T-helper 22 cell (primary cell): ENCODE results near the gene SLC22A3.
"Not testable (repeated sequence)": the region's sequence is repeated elsewhere in the genome, so short reads cannot be mapped to it uniquely, and the experiment has no call there.

Experiments
- DNase-seq: peaks from one replicate; pipeline ENCODE4 v3.0.0-alpha.2; 2020; ENCODE audit warnings: low read depth

SLC22A3 gene

GRCh38 chr6:160336200-160336599, 12.0 kb upstream of the SLC22A3 start:
- no peak for DNase-seq

GRCh38 chr6:160337301-160337700, 10.9 kb upstream of the SLC22A3 start:
- no peak for DNase-seq

- DNase-seq = no peak
These were observed 10.2 kb upstream of the SLC22A3 start for GRCh38 chr6:160337991-160338390.

- DNase-seq = no peak
These were observed 5.0 kb upstream of the SLC22A3 start for GRCh38 chr6:160343144-160343543.

- DNase-seq = no peak
These were observed 3.9 kb upstream of the SLC22A3 start for GRCh38 chr6:160344271-160344670.

- no peak for DNase-seq
These were observed 637 bp upstream of the SLC22A3 start for GRCh38 chr6:160347259-160348222.

- no peak for DNase-seq
These were observed 853 bp downstream of the SLC22A3 start for GRCh38 chr6:160349020-160349441.

GRCh38 chr6:160349814-160350350, 1.7 kb downstream of the SLC22A3 start:
- DNase-seq = no peak

GRCh38 chr6:160353950-160354496, 5.8 kb downstream of the SLC22A3 start:
- no peak for DNase-seq

GRCh38 chr6:160355001-160355400, 6.8 kb downstream of the SLC22A3 start:
- no peak for DNase-seq

GRCh38 chr6:160356074-160356744, 8.0 kb downstream of the SLC22A3 start:
- no peak for DNase-seq

- no peak for DNase-seq
These were observed 8.9 kb downstream of the SLC22A3 start for GRCh38 chr6:160357088-160357487.

GRCh38 chr6:160358225-160359119, 10.3 kb downstream of the SLC22A3 start:
- DNase-seq = no peak

- no peak for DNase-seq
These were observed 12.8 kb downstream of the SLC22A3 start for GRCh38 chr6:160360955-160361354.

GRCh38 chr6:160362556-160362955, 14.4 kb downstream of the SLC22A3 start:
- no peak for DNase-seq

- DNase-seq = no peak
These were observed 15.1 kb downstream of the SLC22A3 start for GRCh38 chr6:160363016-160363996.

- no peak for DNase-seq
These were observed 16.9 kb downstream of the SLC22A3 start for GRCh38 chr6:160365117-160365516.

GRCh38 chr6:160367798-160368547, 19.8 kb downstream of the SLC22A3 start:
- no peak for DNase-seq

- DNase-seq = no peak
These were observed 20.5 kb downstream of the SLC22A3 start for GRCh38 chr6:160368670-160369069.

- DNase-seq = not testable (repeated sequence)
These were observed 25.4 kb downstream of the SLC22A3 start for GRCh38 chr6:160373601-160374000.
